PC-3 (cell line): ENCODE data around the gene FHL3. TPM values are rescaled to one million over a fixed set of nuclear protein-coding genes. Genes with fewer than 3 reads are reported as not detected.

Experiments
- ATAC-seq: fragments of 200-7000 bp; cut with Tn5 transposase; 2 replicates; pipeline ENCODE4 v1.9.1; 2020; ENCODE audit warnings: mild to moderate bottlenecking, moderate library complexity
- BruUV-seq: library from RNA; stranded (reverse); fragments of 400-500 nt; replicated peaks from 2 replicates; lab custom pipeline; 2021; lab: Mats Ljungman, UMichigan
- CTCF ChIA-PET: fragments of 300-600 bp; sonication (Branson Sonifier 250); formaldehyde crosslinking; loops from one replicate; lab custom pipeline; 2022; ENCODE audit warnings: antibody characterized with exemption; lab: Charles Lee
- POLR2A ChIA-PET: fragments of 300-600 bp; sonication (Branson Sonifier 250); formaldehyde crosslinking; loops from one replicate; lab custom pipeline; 2022; ENCODE audit warnings: antibody characterized with exemption; ENCODE audit not compliant: unreplicated experiment; lab: Charles Lee
- DNase-seq: peaks from one replicate; pipeline ENCODE4 v3.0.0-alpha.2; 2015
- H2AFZ ChIP-seq: fragments of 300-600 bp; sonication (generic); 2 replicates; pipeline ENCODE4 v1.6.0; 2016; ENCODE audit warnings: antibody characterized with exemption, low read length
- H3F3A ChIP-seq: fragments of 300-600 bp; sonication (generic); one replicate; pipeline ENCODE4 v1.6.0; 2017; ENCODE audit warnings: antibody characterized with exemption, low read length, control low read depth, mild to moderate bottlenecking; ENCODE audit not compliant: unreplicated experiment
- H3K27ac ChIP-seq: fragments of 300-600 bp; sonication (generic); 2 replicates; pipeline ENCODE4 v1.5.1; 2016; ENCODE audit warnings: mild to moderate bottlenecking, low read length
- H3K27me3 ChIP-seq: fragments of 300-600 bp; sonication (generic); 2 replicates; pipeline ENCODE4 v1.6.1; 2016; ENCODE audit warnings: low read length, mixed read lengths
- H3K36me3 ChIP-seq: fragments of 300-600 bp; sonication (generic); 2 replicates; pipeline ENCODE4 v1.6.1; 2016; ENCODE audit warnings: low read depth, mixed run types, low read length, mixed read lengths
- H3K4me1 ChIP-seq: fragments of 300-600 bp; sonication (generic); 2 replicates; pipeline ENCODE4 v1.5.1; 2016; ENCODE audit warnings: low read length; ENCODE audit not compliant: insufficient read depth
- H3K4me2 ChIP-seq: fragments of 300-600 bp; sonication (generic); 2 replicates; pipeline ENCODE4 v1.6.0; 2016; ENCODE audit warnings: low read length
- H3K4me3 ChIP-seq: fragments of 300-600 bp; sonication (generic); 2 replicates; pipeline ENCODE4 v1.5.1; 2016; ENCODE audit warnings: mild to moderate bottlenecking, low read length, mixed read lengths
- H3K79me2 ChIP-seq: fragments of 300-600 bp; sonication (generic); 2 replicates; pipeline ENCODE4 v1.6.1; 2017; ENCODE audit warnings: low read length, mixed read lengths
- H3K9ac ChIP-seq: fragments of 300-600 bp; sonication (generic); 2 replicates; pipeline ENCODE4 v1.6.0; 2016; ENCODE audit warnings: mild to moderate bottlenecking, low read length
- H3K9me2 ChIP-seq: fragments of 300-600 bp; sonication (generic); replicated peaks from 2 replicates; pipeline ENCODE4 v1.6.1; 2016; ENCODE audit warnings: mixed run types, low read length, mixed read lengths
- H3K9me3 ChIP-seq: fragments of 300-600 bp; sonication (generic); 2 replicates; pipeline ENCODE4 v1.6.1; 2016; ENCODE audit warnings: low read length, mixed read lengths
- H4K20me1 ChIP-seq: fragments of 300-600 bp; sonication (generic); 2 replicates; pipeline ENCODE4 v1.6.1; 2016; ENCODE audit warnings: low read length, mixed read lengths
- CTCF ChIP-seq: fragments of 300-600 bp; sonication (generic); conservative IDR thresholded peaks from 2 replicates; pipeline ENCODE4 v1.5.1; 2017; ENCODE audit warnings: antibody characterized with exemption, low read depth, mild to moderate bottlenecking, low read length
- EZH2 ChIP-seq: fragments of 300-600 bp; sonication (generic); IDR thresholded peaks from one replicate; pipeline ENCODE4 v1.6.1; 2017; ENCODE audit warnings: antibody characterized with exemption, mild to moderate bottlenecking, low read length; ENCODE audit not compliant: unreplicated experiment
- EZH2phosphoT487 ChIP-seq: fragments of 300-600 bp; sonication (generic); IDR thresholded peaks from 2 replicates; pipeline ENCODE4 v1.6.1; 2018; ENCODE audit warnings: mild to moderate bottlenecking, antibody characterized with exemption, low read length, borderline replicate concordance
- intact Hi-C: fragments of 100-400 bp; cut with micrococcal nuclease; formaldehyde crosslinking; loops from 2 replicates; pipeline ENCODE4 v1.9.0; 2023
- total RNA-seq: library from RNA; depleted of rRNA; stranded (reverse); fragments of >200 nt; gene quantifications from 2 replicates; pipeline ENCODE4 v1.2.3, GENCODE V29; 2014

The FHL3 gene
- total RNA-seq, 1 experiment from 2014 or later, result 6.3 TPM

DNA sequence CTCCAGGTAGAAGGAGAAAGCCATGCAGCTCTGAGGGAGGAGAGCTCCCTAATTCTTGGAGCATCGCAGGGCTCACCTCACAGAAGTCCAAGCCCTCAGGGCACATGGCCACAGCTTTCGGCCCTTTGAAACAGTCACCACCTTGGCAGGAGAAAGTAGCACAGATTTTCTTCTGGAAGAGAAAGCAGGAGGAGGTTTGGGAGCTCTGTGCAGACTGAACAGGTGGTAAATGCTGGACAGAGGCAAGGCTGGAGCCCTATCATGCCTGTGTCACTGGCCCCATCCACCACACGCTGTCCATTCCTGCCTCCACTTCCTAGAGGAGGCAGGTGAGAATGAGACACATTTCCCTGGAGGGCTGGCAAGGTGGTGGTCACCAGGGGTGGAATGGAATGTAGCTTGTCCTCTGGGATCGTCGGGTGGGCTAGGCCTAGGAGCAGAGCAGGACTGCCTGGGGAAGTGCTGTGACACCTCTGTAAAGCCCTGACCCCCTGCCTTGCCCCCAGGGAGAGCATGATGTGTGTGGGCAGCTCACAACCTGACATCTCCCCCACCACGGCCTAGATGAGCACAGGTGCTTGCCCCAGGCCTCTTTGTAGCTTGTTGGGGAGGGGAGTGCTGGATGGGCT lies 55.7 kb downstream of the FHL3 start:
- Histone ChIP-seq H4K20me1 (no peaks in the 10 kb centered on the region), H3K9me3 (no peaks in the 10 kb centered on the region), H3K9ac (no peak overlapping the region), H3K79me2 (no peaks in the 10 kb centered on the region), H3K4me1 (no peaks in the 10 kb centered on the region), H3K27ac (no peak overlapping the region), H3K4me2 (no peak overlapping the region), H3K9me2 (no peaks in the 10 kb centered on the region), H3K4me3 (no peak overlapping the region), H2AFZ (no peak overlapping the region), H3K27me3 (no peaks in the 10 kb centered on the region), H3K36me3 (no peaks in the 10 kb centered on the region), H3F3A (no peaks in the 10 kb centered on the region)
- DNase-seq, result no peak
- BruUV-seq, result no TSS peak
- intact Hi-C loops, result no loop called here
- ATAC-seq, result no peak
- ChIA-PET CTCF (no interaction called here), POLR2A (no interaction called here)
- no peak for TF ChIP-seq CTCF
- TF ChIP-seq EZH2, result no peak
- TF ChIP-seq EZH2phosphoT487, result no peak

- ATAC-seq, result no peak
- Histone ChIP-seq H3K4me1 (no peaks in the 10 kb centered on the region), H3K9me2 (no peaks in the 10 kb centered on the region), H4K20me1 (no peaks in the 10 kb centered on the region), H3K4me3 (no peak overlapping the region), H3K27ac (no peak overlapping the region), H3K79me2 (no peaks in the 10 kb centered on the region), H3K27me3 (no peaks in the 10 kb centered on the region), H3F3A (no peaks in the 10 kb centered on the region), H3K9me3 (no peaks in the 10 kb centered on the region), H3K36me3 (no peaks in the 10 kb centered on the region), H2AFZ (no peak overlapping the region), H3K9ac (no peak overlapping the region), H3K4me2 (no peak overlapping the region)
- ChIA-PET POLR2A (no interaction called here), CTCF (no interaction called here)
- intact Hi-C loops, result no loop called here
- TF ChIP-seq CTCF (no peak), EZH2phosphoT487 (no peak), EZH2 (no peak)
- BruUV-seq, result no TSS peak
- no peak for DNase-seq
Observed at GRCh38 chr1:37948841-37949240, 56.5 kb downstream of the FHL3 start.

- Histone ChIP-seq H3K9me2 (no peaks in the 10 kb centered on the region), H3F3A (no peaks in the 10 kb centered on the region), H3K27me3 (no peaks in the 10 kb centered on the region), H3K4me1 (no peaks in the 10 kb centered on the region), H3K36me3 (no peaks in the 10 kb centered on the region), H3K27ac (no peak overlapping the region), H3K4me3 (no peak overlapping the region), H3K4me2 (no peak overlapping the region), H4K20me1 (no peaks in the 10 kb centered on the region), H3K9me3 (no peaks in the 10 kb centered on the region), H3K9ac (no peak overlapping the region), H3K79me2 (no peaks in the 10 kb centered on the region), H2AFZ (no peak overlapping the region)
- ATAC-seq (no peak), DNase-seq (no peak)
- CTCF ChIA-PET, result no interaction called here
- no peak for TF ChIP-seq EZH2phosphoT487
- intact Hi-C loops, result no loop called here
- POLR2A ChIA-PET, result no interaction called here
- BruUV-seq, result no TSS peak
Observed at GRCh38 chr1:37948166-37948565, 57.1 kb downstream of the FHL3 start.
